ENCODE data around the gene RBM48.
"Not testable (repeated sequence)": the region's sequence is repeated elsewhere in the genome, so short reads cannot be mapped to it uniquely, and the experiment has no call there.

The RBM48 gene

GRCh38 chr7:92528188-92528957 lies at the start of gene RBM48, which contains the start of gene PEX1:
Gene RBM48 (plus strand): TSS chr7:92528795. CDS start chr7:92528814, 19 bp downstream.
Gene PEX1 (minus strand): TSS chr7:92528520. CDS start chr7:92528435, 85 bp downstream.
- DNase-seq, result peak; percentile 98

- DNase-seq, result not testable (repeated sequence)
Observed at GRCh38 chr7:92479146-92479545, 49.4 kb upstream of the RBM48 start.

- DNase-seq, result not testable (repeated sequence)
Observed at GRCh38 chr7:92483624-92484023, 45.0 kb upstream of the RBM48 start.

- not testable (repeated sequence) for DNase-seq
Observed at GRCh38 chr7:92484226-92484625, 44.4 kb upstream of the RBM48 start.

GRCh38 chr7:92485267-92485892 lies 43.2 kb upstream of the RBM48 start:
- DNase-seq, result no peak

GRCh38 chr7:92485974-92486373 lies 42.6 kb upstream of the RBM48 start:
- DNase-seq, result no peak

- DNase-seq, result no peak
Observed at GRCh38 chr7:92487804-92488203, 40.8 kb upstream of the RBM48 start.

- DNase-seq, result no peak
Observed at GRCh38 chr7:92489634-92490033, 39.0 kb upstream of the RBM48 start.

- no peak for DNase-seq
Observed at GRCh38 chr7:92496876-92497275, 31.7 kb upstream of the RBM48 start.

GRCh38 chr7:92498557-92498956 lies 30.0 kb upstream of the RBM48 start:
- DNase-seq, result no peak

GRCh38 chr7:92503767-92504166 lies 24.8 kb upstream of the RBM48 start:
- no peak for DNase-seq

GRCh38 chr7:92504563-92504962 lies 24.0 kb upstream of the RBM48 start:
- no peak for DNase-seq

GRCh38 chr7:92506363-92506762 lies 22.2 kb upstream of the RBM48 start:
- DNase-seq, result no peak

- DNase-seq, result no peak
Observed at GRCh38 chr7:92508946-92509345, 19.6 kb upstream of the RBM48 start.

GRCh38 chr7:92513167-92513902 lies 15.3 kb upstream of the RBM48 start:
- DNase-seq, result no peak

GRCh38 chr7:92517631-92518030 lies 11.0 kb upstream of the RBM48 start:
- DNase-seq, result no peak

GRCh38 chr7:92520024-92520423 lies 8.6 kb upstream of the RBM48 start:
- DNase-seq, result no peak

GRCh38 chr7:92523110-92523509 lies 5.5 kb upstream of the RBM48 start:
- DNase-seq, result no peak

- DNase-seq, result peak; percentile 67
Observed at GRCh38 chr7:92527300-92528187, 1.1 kb upstream of the RBM48 start.

GRCh38 chr7:92528958-92529264 lies 316 bp downstream of the RBM48 start:
- no peak for DNase-seq

- no peak for DNase-seq
Observed at GRCh38 chr7:92534572-92534971, 6.0 kb downstream of the RBM48 start.

- DNase-seq, result not testable (repeated sequence)
Observed at GRCh38 chr7:92543542-92543941, 14.9 kb downstream of the RBM48 start.

GRCh38 chr7:92545116-92545515 lies 16.5 kb downstream of the RBM48 start:
- not testable (repeated sequence) for DNase-seq
